IPS-15b (cell line): ENCODE data around the gene NUP205.

Source experiments
- H3K27me3 ChIP-seq: one replicate; pipeline ENCODE4 v1.6.1; 2013; ENCODE audit warnings: low read length; ENCODE audit not compliant: control insufficient read depth, insufficient read depth
- H3K36me3 ChIP-seq: one replicate; pipeline ENCODE4 v1.6.1; 2013; ENCODE audit warnings: low read length; ENCODE audit not compliant: control insufficient read depth, insufficient read depth
- H3K4me1 ChIP-seq: one replicate; pipeline ENCODE4 v1.6.1; 2013; ENCODE audit warnings: mild to moderate bottlenecking, low read length; ENCODE audit not compliant: control insufficient read depth, insufficient read depth
- H3K4me3 ChIP-seq: one replicate; pipeline ENCODE4 v1.5.1; 2013; ENCODE audit warnings: low read depth, low read length
- H3K9ac ChIP-seq: one replicate; pipeline ENCODE4 v1.6.1; 2013; ENCODE audit warnings: low read depth, mild to moderate bottlenecking, low read length
- H3K9me3 ChIP-seq: one replicate; pipeline ENCODE4 v1.6.1; 2013; ENCODE audit warnings: mild to moderate bottlenecking, low read length; ENCODE audit not compliant: control insufficient read depth, insufficient read depth

The NUP205 gene

DNA sequence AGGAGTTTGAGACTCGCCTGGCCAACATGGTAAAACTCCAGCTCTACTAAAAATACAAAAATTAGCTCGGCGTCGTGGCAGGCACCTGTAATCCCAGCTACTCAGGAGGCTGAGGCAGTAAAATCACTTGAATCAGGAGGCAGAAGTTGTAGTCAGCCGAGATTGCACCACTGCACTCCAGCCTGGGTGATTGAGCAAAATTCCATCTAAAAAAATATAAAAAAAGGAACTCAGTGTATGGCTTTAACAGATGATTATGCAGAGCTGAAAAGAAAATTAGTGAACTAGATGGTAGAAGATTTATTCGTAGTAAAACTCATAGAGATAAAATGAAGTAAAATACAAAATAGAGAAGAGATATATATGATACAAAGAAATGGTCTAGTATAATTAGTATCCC lies 35.2 kb upstream of the NUP205 start:
- H3K9me3 ChIP-seq = no peaks in the 10 kb centered on the region
- H3K9ac ChIP-seq = no peak overlapping the region
- H3K4me3 ChIP-seq = no peak overlapping the region
- H3K27me3 ChIP-seq = no peaks in the 10 kb centered on the region
- H3K4me1 ChIP-seq = peaks cover 3% of the 10 kb centered on the region
- H3K36me3 ChIP-seq = no peaks in the 10 kb centered on the region

DNA sequence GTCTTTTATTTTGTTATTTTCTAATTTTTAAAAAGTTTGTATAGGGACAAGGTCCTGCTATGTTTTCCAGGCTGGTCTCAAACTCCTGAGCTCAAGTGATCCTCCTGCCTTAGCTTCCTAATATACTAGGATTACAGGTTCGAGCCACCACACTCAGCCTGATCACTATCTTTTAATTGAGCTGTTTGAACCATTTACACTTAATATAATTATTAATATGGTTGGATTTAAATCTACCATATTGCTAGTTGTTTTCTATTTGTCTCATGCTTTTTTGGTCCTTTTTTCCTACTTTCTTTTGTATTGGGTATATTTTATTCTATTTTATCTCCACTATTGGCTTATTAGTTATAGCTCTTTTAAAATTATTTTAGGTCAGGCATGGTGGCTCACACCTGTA lies 34.6 kb upstream of the NUP205 start:
- no peaks in the 10 kb centered on the region for H3K27me3 ChIP-seq
- H3K4me3 ChIP-seq = no peak overlapping the region
- no peaks in the 10 kb centered on the region for H3K36me3 ChIP-seq
- H3K4me1 ChIP-seq = peaks cover 3% of the 10 kb centered on the region
- H3K9ac ChIP-seq = no peak overlapping the region
- no peaks in the 10 kb centered on the region for H3K9me3 ChIP-seq

DNA sequence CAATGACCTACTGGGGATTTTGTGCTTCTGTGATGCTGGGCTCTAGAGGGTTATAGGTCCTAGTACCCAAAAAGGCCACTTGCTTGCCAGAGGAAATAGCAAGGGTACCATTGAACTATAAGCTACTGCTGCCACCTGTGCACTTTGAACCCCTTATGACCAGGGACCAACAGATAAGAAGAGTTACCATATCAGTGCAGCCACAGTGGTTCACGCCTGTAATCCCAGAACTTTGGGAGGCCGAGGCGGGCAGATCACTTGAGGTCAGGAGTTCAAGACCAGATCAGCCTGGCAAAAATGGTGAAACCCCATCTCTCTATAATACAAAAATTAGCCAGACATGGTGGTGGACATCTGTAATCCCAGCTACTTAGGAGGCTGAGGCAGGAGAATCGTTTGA lies 32.3 kb upstream of the NUP205 start:
- no peaks in the 10 kb centered on the region for H3K9me3 ChIP-seq
- no peaks in the 10 kb centered on the region for H3K4me1 ChIP-seq
- no peaks in the 10 kb centered on the region for H3K36me3 ChIP-seq
- H3K4me3 ChIP-seq = no peak overlapping the region
- H3K9ac ChIP-seq = no peak overlapping the region
- no peaks in the 10 kb centered on the region for H3K27me3 ChIP-seq

DNA sequence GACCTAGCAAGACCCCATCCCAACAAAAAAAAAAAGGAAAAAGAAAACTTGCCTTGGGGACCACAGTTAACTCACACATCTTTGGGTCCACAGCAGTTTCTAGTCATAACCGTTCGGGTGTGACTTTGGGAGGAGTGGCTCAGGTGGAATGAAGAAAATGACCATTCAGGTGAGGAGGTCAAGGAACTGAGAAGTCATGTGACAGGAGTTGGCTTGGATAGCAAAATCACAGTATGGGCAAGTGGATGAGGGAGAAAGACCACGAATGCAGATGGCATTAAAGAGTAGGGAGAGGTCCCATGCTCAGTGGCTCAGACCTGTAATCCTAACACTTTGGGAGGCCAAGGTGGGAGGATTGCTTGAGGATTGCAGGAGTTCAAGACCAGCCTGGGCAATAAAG lies 30.7 kb upstream of the NUP205 start:
- H3K9me3 ChIP-seq = no peaks in the 10 kb centered on the region
- H3K9ac ChIP-seq = no peak overlapping the region
- H3K4me1 ChIP-seq = no peaks in the 10 kb centered on the region
- no peaks in the 10 kb centered on the region for H3K36me3 ChIP-seq
- H3K27me3 ChIP-seq = no peaks in the 10 kb centered on the region
- H3K4me3 ChIP-seq = no peak overlapping the region

DNA sequence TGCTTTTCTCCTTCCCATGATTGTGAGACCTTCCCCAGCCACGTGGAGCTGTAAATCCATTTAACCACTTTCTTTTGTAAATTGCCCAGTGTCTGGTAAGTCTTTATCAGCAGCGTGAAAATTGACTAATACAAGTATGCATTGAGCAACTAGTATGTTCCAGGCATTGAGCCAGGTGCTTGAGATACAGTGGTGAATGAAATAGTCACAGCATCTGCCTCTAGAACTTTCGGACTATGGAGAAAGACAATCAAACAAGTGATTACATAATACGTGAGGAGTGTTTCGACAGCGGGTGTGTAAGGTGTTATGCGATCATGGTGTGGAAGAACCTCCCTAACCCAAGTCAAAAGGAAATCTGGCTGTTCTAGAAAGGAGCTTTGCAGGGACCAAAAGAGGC lies 21.6 kb upstream of the NUP205 start:
- Histone ChIP-seq H3K9me3 (no peaks in the 10 kb centered on the region), H3K36me3 (no peaks in the 10 kb centered on the region), H3K9ac (no peak overlapping the region), H3K27me3 (no peaks in the 10 kb centered on the region), H3K4me3 (no peak overlapping the region), H3K4me1 (peaks cover 2% of the 10 kb centered on the region)

DNA sequence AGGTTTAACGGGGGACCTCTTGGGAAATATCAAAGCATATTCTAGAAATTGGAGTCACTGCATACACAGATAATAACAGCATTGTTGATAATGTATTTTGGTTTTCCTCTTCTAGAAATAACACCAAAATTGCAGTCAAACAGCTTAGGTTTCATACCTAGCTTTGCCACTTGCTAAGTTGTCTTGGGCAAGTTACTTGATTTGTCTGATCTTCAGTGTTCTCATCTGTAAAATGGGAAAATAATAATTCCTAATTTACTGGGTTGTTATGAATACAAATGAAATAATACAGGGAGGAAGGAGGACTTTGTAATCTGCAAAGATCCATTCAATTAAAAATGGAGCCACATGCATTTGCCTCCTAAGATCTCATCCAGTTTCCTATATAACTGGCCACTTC lies 20.3 kb upstream of the NUP205 start:
- H3K4me3 ChIP-seq = no peak overlapping the region
- H3K9ac ChIP-seq = no peak overlapping the region
- H3K36me3 ChIP-seq = no peaks in the 10 kb centered on the region

DNA sequence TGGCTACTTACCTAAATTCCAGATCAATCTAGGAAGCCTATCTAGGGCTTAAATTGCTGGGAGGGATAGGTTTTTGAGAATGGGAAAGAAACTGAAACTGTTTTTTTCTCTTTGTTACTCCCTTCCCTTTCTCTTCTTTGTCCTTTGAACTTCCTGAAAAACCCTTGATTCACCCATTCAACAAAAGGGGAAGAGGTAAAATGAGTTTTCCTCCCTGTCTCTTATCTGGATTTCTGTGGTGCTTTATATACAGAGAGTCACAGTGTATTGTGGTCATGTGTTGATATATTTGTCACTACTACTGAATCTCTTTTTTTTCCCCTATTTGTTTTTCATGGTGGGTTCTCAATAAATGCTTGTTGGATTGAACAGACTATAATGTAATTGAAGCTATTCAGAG lies 19.8 kb upstream of the NUP205 start:
- Histone ChIP-seq H3K9ac (no peak overlapping the region), H3K9me3 (no peaks in the 10 kb centered on the region), H3K4me1 (peaks cover 2% of the 10 kb centered on the region), H3K4me3 (no peak overlapping the region), H3K36me3 (no peaks in the 10 kb centered on the region), H3K27me3 (no peaks in the 10 kb centered on the region)

More for the DNA sequence above, 20.3 kb upstream of the NUP205 start:
- Histone ChIP-seq H3K9me3 (no peaks in the 10 kb centered on the region), H3K4me1 (peaks cover 2% of the 10 kb centered on the region), H3K27me3 (no peaks in the 10 kb centered on the region)

DNA sequence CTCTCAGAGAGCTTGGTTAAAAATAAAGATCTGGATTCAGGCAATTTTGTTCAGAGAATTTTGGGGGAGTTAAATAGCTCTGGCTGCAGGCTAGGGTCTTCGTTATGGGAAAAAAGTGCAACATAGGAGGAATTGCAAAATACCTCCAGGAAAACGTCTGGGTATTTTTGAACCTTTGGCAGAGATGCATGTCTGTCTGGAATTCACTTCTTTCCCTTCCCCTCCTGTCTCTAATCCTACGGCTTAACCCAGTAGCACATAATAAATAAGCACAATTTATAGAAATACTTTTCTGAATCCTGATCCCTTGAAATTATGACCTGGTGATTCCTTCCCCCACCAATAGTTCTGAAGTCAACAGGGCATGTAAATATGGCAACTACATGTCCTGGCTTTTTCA lies 19.3 kb upstream of the NUP205 start:
- Histone ChIP-seq H3K9me3 (no peaks in the 10 kb centered on the region), H3K4me1 (peaks cover 2% of the 10 kb centered on the region), H3K9ac (no peak overlapping the region), H3K36me3 (no peaks in the 10 kb centered on the region), H3K27me3 (no peaks in the 10 kb centered on the region), H3K4me3 (no peak overlapping the region)

DNA sequence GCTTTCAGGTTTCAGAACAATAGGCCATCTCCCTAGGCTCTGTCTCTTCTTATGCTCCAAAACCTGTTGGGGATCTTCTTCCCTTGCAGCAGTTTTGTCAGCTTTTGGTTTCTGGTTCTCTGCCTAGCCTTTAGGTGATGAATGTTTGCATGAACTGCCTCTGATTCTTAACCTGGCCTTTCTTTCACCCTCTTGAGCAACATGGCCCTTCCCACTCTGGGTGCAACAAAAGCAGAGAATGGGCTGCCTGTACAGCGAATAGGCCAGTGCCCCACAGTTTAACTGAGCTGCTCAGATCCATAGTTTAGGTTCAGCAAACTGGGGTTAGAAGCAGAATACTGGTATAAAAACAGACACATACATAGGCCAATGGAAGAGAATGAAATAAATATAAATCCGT lies 18.1 kb upstream of the NUP205 start:
- Histone ChIP-seq H3K9ac (no peak overlapping the region), H3K4me3 (no peak overlapping the region), H3K27me3 (no peaks in the 10 kb centered on the region), H3K9me3 (no peaks in the 10 kb centered on the region), H3K36me3 (no peaks in the 10 kb centered on the region), H3K4me1 (peaks cover 2% of the 10 kb centered on the region)

DNA sequence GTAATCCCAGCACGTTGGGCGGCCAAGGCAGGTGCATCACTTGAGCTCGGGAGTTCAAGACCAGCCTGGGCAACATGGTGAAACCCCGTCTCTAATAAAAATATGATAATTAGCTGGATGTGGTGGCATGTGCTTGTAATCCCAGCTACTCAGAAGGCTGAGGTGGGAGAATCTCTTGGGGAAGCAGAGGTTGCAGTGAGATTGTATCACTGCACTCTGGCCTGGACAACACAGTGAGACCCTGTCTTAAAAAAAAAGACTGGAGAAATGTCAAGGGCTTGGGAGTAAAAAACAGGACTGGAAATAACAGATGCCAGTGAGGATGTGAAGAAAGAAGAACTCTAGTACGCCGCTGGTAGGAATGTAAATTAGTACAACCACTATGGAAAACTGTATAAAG lies 16.7 kb upstream of the NUP205 start:
- peaks cover 2% of the 10 kb centered on the region for H3K4me1 ChIP-seq
- H3K27me3 ChIP-seq = no peaks in the 10 kb centered on the region
- no peaks in the 10 kb centered on the region for H3K36me3 ChIP-seq
- H3K9ac ChIP-seq = no peak overlapping the region
- no peaks in the 10 kb centered on the region for H3K9me3 ChIP-seq
- H3K4me3 ChIP-seq = no peak overlapping the region

DNA sequence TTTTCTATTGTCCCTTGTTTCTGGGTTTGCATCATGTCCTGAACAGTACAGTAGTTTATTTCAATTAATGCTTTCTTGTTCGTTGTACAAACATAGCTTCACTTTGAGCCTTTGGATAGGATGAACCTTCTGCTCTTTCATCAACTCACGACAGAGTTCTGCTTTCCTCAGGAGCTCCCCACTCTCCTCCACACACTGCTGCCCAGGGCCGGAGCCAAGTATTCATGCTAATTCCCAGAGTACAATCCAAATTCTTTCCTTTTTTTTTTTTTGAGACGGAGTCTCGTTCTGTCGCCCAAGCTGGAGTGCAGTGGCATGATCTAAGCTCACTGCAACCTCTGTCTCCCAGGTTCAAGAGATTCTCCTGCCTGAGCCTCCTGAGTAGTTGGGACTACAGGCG lies 7.5 kb upstream of the NUP205 start:
- Histone ChIP-seq H3K36me3 (no peaks in the 10 kb centered on the region), H3K4me3 (no peak overlapping the region), H3K9ac (no peak overlapping the region), H3K9me3 (no peaks in the 10 kb centered on the region), H3K27me3 (no peaks in the 10 kb centered on the region), H3K4me1 (no peaks in the 10 kb centered on the region)

DNA sequence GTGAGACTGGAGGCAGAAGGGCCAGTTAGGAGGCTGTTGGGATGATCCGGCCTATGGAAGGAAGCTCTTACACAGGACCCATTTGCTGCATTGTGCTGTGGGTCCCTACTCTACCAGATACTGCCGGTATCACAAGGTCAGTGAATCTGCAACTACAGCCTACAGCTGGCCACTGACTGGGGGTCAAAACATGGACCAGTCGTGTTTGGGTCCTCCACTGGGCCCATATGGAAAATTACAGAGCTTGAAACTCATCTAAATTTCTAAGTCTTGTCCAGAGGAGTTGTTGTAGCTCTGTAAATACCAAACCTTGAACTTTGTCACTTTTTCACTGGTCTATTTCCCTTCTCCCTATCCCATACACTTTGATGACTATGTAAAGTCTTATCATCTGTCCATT lies 5.6 kb upstream of the NUP205 start:
- Histone ChIP-seq H3K4me3 (no peak overlapping the region), H3K36me3 (no peaks in the 10 kb centered on the region), H3K9ac (no peak overlapping the region), H3K27me3 (no peaks in the 10 kb centered on the region), H3K9me3 (no peaks in the 10 kb centered on the region), H3K4me1 (no peaks in the 10 kb centered on the region)

DNA sequence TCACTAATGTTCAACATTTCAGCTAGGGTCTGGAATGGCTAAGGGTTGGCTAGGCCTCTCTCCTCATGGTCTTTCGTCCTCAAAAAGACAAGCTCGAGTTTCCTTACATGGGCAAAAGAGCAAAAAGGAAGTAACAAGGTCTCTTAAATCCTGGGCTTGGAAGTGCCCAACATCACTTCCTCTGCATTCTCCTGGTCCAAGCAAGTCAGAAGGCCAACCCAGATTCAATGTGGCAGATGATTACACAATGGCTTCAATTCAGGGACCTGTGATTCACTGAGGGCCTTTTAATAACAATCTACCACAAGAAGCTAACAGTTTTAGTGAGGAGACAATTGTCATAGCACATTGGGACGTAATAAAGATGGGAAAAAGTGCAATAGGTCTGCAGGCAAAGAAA lies 4.4 kb upstream of the NUP205 start:
- H3K9me3 ChIP-seq = no peaks in the 10 kb centered on the region
- no peak overlapping the region for H3K4me3 ChIP-seq
- no peaks in the 10 kb centered on the region for H3K27me3 ChIP-seq
- H3K9ac ChIP-seq = no peak overlapping the region
- no peaks in the 10 kb centered on the region for H3K4me1 ChIP-seq
- H3K36me3 ChIP-seq = no peaks in the 10 kb centered on the region
